22Rv1 (cell line): ENCODE measurements around the gene AFDN.

Experiments used
- CTCF ChIP-seq: fragments of 450-650 bp; IDR thresholded peaks from 2 replicates; pipeline ENCODE4 v1.5.1; 2017; ENCODE audit warnings: mild to moderate bottlenecking
- ZFX ChIP-seq: fragments of 450-650 bp; IDR thresholded peaks from 2 replicates; pipeline ENCODE4 v1.6.1; 2017; ENCODE audit warnings: antibody characterized with exemption, borderline replicate concordance

- TF ChIP-seq CTCF = no peak
- no peak for TF ChIP-seq ZFX
These were observed 103.6 kb downstream of the AFDN start for GRCh38 chr6:167930295-167930694.
